Measurements from ENCODE around the gene RAD54L.

Gene RAD54L

DNA sequence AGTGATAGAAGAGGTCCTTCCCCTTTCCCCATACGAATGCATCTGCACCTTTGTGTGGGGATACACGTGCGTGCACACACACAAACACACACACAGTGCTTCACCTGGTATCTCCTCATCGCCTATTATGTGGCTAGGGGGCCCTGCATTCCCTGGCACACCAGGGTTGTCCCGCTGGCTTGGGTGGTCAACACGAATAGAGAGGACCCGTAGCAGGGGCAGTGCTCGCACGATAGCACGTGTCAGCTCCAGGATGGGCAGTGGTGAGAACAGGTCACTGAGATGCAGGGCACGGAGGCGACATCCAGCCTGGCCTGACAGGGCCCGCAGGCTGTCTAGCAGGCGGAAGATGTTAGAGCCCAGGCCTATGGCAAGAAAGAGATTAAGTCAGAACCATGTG lies 33.5 kb downstream of the RAD54L start:
- DNase-seq (ENCODE audit: extremely low spot score, insufficient read length, low read depth) (no peak), FAIRE-seq (no peak)

DNA sequence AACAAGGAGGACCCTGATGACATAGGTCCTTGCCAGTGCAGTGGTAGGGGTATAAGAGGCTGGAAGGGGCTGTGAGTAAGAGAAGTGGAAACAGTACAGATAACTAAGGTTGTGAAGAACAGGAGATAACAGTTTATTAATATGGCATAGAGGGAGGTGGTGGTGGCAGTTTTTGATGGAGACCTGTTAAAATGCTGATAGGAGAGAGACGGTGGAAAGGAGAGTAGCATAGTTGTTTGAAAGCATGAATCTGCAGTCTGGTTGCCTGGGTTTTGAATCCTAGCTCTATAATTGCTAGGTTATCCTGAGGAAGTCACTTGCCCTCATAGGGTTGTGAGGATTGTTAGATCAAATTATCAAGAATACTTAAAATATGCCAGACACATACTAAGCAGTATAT lies 36.5 kb downstream of the RAD54L start:
- no peak for FAIRE-seq
- DNase-seq (ENCODE audit: extremely low spot score, insufficient read length, low read depth): no peak

DNA sequence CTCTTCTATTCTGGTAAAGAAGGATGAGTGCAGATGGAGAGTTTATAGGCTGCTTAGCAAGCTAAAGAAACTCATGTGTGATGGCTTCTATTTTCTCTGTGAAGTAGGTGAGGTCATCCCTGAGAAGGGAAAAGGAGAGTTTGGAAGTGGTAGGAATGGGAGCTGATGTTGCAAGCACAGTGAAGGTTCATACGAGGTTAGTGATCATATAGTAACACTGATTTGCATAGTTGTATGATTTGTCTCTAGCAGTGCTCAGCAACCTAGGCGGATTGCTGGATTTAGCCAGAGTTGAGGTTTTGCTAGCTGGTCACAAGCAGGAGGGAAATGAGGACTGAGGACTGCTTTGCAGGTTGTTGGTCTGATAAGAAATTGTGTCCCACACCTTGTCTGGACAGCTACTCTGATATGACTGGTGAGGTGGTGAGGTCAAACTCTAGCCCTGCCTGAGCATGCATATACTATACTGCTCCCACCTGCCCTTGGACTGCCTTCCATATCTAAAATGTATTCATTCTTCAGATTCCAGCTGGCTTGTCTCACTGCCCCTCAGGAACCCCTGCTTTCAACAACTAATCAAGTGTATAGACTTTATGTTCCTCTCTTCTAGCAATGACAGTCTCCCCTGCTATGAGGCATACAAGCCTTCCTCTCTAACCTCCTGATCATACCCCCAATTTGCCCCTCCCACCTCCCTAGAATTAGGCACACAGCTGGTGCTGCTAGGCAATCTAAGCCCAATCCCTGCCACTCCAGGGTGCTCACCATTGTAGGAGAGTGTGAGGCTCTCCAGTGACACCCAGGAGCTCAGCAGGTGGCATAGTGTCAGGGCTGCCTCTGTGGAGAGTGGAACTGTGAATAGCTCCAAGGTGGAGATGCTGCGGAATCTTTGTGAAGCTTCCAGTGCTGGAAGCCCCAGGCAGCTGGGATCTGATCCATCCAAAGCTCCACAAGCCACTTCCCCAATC lies 37.3 kb downstream of the RAD54L start:
- DNase-seq (ENCODE audit: extremely low spot score, insufficient read length, low read depth) (no peak), FAIRE-seq (no peak)

DNA sequence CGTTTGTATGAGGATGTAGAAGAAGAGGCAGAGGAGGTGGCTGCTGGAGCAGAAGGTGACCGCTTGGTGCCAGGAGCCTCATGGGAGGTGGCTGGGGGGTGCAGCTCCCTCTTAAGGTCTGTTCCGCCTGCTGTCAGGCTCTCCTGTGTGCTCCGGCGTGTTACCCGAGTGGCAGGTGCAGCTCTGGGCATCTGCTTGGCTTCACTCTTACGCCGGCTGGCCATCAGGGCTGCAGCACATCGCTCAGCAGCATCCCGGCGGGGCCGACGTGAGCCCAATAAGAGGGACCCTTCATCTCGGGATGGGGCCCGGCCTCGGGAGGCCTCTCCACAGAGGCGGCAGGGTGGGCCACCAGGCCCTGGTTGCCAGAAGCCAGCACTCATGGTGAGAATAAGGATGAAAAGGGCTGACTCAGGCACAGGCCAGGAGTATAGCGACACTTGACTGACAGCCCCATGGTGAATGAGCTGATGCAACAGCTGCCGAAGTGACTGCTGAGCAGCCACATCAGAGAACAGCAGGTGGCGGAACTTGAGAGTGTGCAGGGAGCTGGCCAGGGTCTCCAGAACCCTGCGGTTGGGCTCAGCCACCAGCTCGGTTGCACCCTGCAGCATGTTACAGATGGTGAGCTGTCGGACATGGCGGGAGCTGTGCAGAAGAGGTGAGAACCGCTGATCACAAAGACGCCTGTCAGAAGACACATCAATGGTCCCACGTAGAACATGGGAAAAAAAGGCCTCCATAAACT lies 38.3 kb downstream of the RAD54L start:
- FAIRE-seq: no peak
- no peak for DNase-seq (ENCODE audit: extremely low spot score, insufficient read length, low read depth)

DNA sequence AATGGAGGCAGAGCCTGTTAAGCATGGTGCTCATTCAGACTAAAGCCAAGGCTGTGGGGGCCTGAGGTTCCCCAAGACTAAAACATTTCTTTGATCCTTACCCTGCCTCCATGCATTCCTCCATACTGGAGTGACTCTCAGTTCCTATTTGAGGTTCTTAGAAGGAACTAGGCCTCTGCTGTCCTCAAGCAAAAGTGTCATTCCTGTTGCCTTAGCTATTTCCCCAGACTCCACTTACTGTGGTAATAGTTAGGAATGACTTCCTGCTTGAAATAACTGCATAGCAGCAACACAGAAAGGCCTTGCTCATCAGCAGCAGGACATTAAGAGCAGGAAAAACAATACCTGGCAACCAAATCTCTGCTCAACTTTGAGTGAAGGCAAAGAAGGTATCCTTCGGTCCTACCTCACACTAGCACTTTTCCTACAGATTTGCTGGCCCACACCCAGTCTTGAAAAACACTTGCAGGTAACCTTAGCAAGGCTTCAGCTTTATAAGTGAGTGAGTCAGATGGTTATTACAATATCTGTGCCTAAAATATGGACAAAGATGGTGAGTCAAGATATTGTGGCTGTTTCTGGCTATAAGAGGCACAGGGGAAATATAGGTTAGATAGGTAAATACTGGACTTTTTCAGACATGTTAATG lies 41.0 kb downstream of the RAD54L start:
- DNase-seq (ENCODE audit: extremely low spot score, insufficient read length, low read depth): no peak
- FAIRE-seq: no peak

DNA sequence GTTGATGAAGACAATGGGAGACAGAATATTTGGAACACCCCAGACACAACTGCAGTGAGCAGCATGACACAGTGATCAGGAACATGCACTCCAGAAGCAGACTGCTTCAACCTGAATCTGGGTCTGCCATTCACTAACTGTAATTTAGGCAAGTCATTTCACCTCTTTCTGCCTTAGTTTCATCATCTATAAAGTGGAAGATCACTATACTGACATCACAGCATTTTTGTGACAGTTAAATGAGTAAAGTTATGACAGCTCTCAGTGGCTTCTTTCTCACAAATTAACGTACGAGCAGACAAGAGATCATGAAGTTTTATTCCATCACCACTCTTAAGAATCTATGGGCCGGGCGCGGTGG lies 41.6 kb downstream of the RAD54L start:
- FAIRE-seq: no peak
- DNase-seq (ENCODE audit: extremely low spot score, insufficient read length, low read depth): no peak

DNA sequence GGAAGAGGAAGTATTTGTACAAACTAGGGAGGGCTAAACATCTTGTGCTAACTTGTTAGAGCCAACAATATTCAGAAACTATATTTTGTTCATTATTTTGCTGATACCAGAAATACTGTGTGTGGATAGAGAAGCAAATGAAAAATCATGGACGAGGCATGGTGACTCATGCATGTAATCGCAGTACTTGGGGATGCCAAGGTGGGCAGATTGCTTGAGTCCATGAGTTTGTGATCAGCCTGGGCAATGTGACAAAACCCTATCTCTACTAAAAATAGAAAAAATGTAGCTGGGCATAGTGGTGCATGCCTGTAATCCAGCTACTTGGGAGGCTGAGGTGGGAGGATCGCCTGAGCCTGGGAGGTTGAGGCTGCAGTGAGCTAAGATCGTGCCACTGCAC lies 42.4 kb downstream of the RAD54L start:
- no peak for FAIRE-seq
- no peak for DNase-seq (ENCODE audit: extremely low spot score, insufficient read length, low read depth)

DNA sequence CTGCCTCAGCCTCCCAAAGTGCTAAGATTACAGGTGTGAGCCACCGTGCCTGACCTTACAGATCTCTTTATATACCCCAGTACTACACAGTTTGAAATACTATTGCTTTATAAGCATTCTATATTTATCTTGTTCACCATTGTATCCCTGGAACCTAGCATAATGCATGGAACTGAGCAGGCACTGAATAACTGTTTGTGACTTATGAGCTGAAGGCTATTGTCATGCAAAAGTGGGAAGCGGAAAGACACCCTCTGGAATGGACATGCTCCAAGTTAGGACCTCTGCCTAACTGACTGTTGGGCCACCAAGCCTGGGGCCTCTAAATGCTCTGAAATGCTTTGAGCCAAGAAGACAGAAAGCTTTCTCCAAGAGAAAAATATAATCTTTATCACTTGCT lies 47.7 kb downstream of the RAD54L start:
- DNase-seq (ENCODE audit: extremely low spot score, insufficient read length, low read depth): no peak
- FAIRE-seq: no peak

DNA sequence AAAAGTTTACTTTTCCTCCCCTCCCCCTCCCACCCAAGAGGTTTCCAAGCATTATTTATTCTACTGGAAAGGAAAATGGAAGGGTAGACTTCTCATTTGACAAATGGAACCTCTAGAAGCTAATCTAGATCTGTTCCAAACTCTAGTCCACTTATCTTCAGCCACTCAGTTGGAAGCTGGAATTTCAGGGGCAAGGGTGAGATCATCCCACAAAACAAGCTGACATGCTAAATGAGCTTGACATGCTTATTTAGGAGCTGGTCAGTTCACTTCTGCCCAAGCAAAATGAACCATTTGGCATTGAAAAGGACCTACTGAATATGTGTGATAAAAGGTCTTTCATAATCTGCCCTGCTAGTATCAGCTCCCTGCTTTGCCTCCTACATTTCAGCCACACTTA lies 50.8 kb downstream of the RAD54L start:
- DNase-seq (ENCODE audit: extremely low spot score, insufficient read length, low read depth) (no peak), FAIRE-seq (no peak)

DNA sequence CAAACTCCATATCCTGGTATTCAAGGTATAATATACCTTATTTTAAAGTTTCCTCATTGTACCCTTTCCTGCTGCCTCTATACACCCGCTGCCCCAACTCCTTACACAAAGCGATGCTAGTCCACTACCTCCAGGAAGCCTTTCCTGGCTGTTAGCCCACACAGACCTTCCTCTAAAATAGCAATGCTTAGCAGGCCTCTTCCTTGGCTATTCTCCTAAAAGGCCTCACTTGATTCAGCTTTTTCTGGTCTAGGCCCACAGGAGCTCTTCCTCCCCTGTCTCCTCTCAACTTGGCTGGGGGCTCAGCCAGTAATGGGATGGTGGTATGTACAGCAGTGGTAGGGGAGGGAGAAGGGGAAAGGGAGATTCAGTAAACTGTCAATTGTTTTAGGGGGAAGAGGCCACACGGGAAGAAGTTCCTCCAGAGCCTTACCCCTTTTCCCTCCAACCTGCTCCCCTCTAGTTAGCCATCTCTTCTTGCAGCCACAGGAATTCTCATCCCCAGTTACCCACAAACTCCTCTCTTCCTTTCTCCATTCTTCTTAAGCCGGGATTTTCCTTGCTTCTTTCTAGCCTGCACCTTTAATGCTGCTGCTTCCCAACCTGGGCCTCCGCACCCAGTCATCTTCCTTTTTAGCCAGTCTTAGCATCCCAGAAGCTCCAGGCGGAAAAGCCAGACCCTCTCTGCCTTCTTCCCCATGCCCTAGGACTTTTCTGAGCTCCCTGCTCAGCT lies 53.3 kb downstream of the RAD54L start:
- DNase-seq (ENCODE audit: extremely low spot score, insufficient read length, low read depth) (no peak), FAIRE-seq (no peak)

DNA sequence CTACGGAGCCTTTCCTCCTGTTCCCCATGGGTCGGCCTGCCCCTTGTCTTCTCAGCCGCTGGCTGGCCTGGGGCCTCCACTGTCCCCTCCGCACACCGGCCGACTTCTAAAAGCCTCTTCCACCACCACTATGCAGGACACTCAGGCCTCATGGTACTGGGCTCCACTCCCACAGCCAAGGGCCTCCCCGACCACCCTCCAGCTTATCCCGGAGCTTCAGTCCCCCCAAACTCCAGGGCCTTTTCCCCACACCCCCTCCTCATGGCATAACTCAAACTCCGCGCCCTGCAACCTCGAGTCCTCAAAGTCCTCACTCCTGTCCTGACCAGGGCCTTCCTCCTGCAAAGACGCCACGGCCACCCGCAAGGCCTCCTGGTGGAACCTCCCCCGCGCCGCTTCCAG lies 53.8 kb downstream of the RAD54L start:
- DNase-seq (ENCODE audit: extremely low spot score, insufficient read length, low read depth) (no peak), FAIRE-seq (no peak)

DNA sequence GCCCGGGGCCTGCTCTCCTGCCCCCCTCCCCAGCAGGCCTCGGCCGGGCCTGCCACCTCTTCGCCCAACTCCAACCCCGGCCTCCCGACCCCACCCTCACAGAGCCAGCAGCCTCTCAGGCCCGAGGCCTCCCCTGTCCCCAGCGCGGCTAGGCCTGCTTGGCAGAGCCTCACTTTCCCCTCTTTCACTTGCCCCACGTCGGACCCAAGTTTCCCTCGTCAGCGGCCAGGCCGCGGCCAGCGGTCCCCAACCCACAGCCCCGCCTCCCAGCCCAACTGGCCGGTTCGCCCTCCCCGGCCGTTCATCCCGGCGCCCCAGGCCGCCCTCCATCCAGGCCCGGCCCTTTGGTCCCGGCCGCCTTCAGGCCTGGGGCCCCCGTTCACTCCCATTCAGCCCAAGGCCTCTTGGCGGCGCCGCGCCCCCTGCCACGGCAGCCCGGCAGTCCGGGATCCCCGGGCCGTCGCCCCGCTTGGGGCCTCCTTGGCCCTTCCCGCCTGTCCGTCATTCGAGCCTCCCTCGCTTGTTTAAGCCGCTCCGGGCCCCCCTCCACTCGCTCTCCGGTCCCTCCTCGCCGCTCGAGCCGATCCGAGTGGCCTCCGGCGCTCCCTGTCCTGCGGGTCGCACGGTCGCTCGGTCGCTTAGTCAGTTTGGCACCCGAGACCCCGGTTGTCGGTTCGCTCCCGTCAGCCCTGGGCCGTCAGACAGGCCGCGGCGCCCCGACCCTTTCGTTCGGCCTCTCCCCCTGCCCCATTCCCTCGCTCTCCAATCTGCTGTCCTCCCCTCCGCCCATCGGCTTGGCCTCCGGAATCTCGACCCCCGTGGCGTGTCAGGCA lies 54.5 kb downstream of the RAD54L start:
- no peak for FAIRE-seq

DNA sequence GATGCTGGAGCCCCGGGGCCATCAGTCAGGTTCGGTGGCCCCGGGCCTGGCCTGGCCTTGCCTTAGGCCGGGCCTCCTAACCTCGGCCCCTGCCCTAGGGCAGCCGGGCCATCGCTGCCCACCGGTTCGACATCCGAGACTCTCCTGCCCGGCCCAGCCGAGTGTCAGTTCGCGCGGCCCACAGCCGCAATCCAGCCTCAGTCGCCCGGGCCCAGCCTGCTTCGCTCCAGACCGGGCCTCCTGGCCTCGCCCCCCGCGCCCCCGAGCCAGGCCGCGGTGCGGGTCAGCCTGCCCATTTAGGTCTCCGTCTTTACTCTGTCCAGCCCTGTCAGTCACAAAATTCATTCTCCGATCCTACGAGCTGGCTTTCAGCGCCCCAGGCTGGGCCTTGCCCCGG lies 55.1 kb downstream of the RAD54L start:
- no peak for FAIRE-seq
- no peak for DNase-seq (ENCODE audit: extremely low spot score, insufficient read length, low read depth)

More for the DNA sequence above, 54.5 kb downstream of the RAD54L start:
- peak; percentile 40 for DNase-seq (ENCODE audit: extremely low spot score, insufficient read length, low read depth)

DNA sequence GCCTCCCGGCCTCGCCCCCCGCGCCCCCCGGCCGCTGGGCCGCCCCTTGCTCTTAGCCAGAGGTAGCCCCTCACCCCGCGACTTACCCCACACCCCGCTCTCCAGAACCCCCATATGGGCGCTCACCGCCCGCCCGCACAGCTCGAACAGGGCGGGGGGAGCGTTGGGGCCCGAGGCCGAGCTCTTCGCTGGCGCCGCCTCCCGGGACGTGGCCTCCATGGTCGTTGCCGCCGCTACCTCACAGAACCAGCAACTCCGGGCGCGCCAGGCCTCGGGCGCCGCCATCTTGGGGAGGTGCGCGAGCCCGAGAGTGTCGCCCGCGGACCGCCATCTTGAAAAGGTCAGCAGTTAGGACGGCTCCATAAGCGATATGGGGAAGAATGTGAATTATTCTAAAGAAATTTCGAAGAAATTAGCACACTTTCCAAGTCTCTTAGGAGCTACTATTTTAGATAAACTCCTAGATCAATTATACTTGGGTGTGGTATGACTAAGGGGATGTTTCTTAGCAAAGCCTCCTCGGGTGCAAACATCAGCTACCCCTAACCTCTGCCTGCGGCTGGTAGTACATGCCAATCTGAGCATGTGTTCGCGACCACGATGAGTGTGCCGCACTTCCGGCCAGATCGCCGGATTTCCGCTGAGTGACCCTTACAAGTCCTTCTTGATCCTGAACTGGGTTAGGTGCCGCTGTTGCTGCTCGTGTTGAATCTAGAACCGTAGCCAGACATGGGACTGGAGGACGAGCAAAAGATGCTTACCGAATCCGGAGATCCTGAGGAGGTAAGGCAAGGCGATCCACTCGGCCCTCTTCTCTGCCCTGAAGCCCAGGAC lies 55.7 kb downstream of the RAD54L start, which contains the start of the genes LRRC41 and UQCRH:
Gene LRRC41, minus strand, starts transcription at position 579 of the 834 bp plus-strand sequence. Its CDS starts 294 bp downstream, at position 285.
Gene UQCRH, plus strand, starts transcription at position 661 of the 834 bp plus-strand sequence. Its CDS starts 69 bp downstream, at position 730.
- DNase-seq (ENCODE audit: extremely low spot score, insufficient read length, low read depth) (peak; percentile 81), FAIRE-seq (peak; percentile 93)

DNA sequence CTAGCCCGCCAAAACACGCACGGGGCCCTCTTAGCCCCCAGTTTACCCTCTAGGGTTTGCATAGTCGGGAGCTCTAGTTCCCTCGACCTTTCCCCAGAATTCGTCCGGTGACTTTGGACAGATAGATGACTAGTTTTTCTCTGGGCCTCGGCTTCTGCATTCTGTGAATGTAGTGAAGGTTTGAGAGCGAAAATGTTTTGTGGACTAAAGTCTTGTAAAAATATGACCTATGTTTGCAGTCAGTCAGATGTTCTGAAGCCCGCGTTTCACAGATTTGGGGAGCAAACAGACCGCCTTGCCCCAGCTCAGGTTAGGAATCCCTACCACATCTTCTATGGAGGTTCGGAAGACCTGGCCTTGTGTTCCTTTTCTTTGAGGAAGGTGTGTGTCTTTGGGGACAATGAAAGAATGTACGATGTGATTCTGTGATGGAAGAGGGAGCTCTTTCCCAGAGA lies 56.3 kb downstream of the RAD54L start:
- DNase-seq (ENCODE audit: extremely low spot score, insufficient read length, low read depth): no peak
- FAIRE-seq: no peak

DNA sequence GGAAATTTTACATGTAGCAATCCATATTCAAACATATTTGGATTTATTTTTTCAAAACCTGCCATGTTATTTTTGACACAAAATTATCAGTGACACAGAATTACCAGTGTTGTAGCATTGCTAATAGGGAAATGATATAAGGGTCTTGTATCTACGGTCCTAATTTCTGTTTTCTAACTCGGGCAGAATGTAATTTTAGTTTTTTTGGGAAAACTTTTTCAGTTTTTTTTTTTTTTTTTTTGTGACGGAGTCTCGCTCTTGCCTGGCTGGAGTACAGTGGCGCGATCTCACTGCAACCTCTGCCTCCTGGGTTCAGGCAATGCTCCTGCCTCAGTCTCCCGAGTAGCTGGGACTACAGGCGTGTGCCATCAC lies 58.6 kb downstream of the RAD54L start:
- no peak for DNase-seq (ENCODE audit: extremely low spot score, insufficient read length, low read depth)
- no peak for FAIRE-seq

DNA sequence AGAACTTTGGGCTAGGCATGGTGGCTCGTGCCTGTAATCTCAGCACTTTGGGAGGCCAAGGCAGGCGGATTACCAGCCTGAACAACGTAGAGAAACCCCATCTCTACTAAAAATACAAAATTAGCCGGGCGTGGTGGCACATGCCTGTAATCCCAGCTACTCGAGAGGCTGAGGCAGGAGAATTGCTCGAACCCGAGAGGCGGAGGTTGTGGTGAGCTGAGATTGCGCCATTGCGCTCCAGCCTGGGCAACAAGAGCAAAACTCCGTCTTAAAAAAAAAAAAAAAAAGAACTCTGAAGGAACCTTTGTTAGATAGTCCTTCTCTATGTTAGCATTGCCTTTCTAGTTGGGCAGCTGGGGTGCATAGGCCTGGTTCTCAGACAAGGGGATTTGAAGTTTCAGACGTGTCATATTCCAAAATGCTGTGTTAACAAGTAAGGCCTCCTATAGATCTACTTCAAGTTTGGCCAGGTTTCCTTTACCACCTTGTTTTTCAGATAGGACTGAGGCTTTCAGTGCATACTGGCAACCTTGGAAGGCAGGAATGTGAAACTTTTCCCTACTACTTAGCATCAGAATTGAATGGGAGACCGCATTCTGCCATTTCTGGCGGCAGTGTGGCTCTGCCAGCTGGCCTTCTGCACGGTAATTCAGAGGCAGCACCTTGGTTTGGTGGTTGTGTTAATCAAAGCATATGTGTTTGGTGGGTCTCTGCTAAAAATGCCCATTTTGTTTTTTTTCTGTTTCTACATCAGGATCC lies 62.0 kb downstream of the RAD54L start:
- DNase-seq (ENCODE audit: extremely low spot score, insufficient read length, low read depth) (no peak), FAIRE-seq (no peak)
